IMR-90 (cell line): ENCODE measurements around the gene EXOC4. TPM values are rescaled to one million over a fixed set of nuclear protein-coding genes. Genes with fewer than 3 reads are reported as not detected.

Experiments
- ATAC-seq: fragments of 200-7000 bp; cut with Tn5 transposase; 2 replicates; pipeline ENCODE4 v1.9.1; 2020; ENCODE audit warnings: low read depth, mild to moderate bottlenecking, moderate library complexity
- BruUV-seq: library from RNA; stranded (reverse); fragments of 400-500 nt; replicated peaks from 2 replicates; lab custom pipeline; 2021; lab: Mats Ljungman, UMichigan
- CTCF ChIA-PET: fragments of 300-600 bp; formaldehyde crosslinking; extraction: SDS; loops from one replicate; lab custom pipeline; 2021; ENCODE audit warnings: antibody characterized with exemption; lab: Yijun Ruan, JAX
- POLR2A ChIA-PET: fragments of 300-600 bp; sonication (Branson Sonifier 250); formaldehyde crosslinking; loops from one replicate; lab custom pipeline; 2022; ENCODE audit warnings: antibody characterized with exemption; ENCODE audit not compliant: unreplicated experiment; lab: Charles Lee
- DNase-seq: peaks from one replicate; pipeline ENCODE4 v3.0.0; 2013
- H2AFZ ChIP-seq: replicated peaks from 2 replicates; pipeline ENCODE3; 2013; ENCODE audit warnings: low read length, mild to moderate bottlenecking; ENCODE audit not compliant: poor library complexity
- H2AK5ac ChIP-seq: 2 replicates; pipeline ENCODE4 v1.6.1; 2013; ENCODE audit warnings: low read depth, low read length, inconsistent platforms
- H2AK9ac ChIP-seq: replicated peaks from 2 replicates; pipeline ENCODE3; 2013; ENCODE audit warnings: mild to moderate bottlenecking, low read depth, low read length, moderate library complexity; ENCODE audit not compliant: poor library complexity
- H2BK120ac ChIP-seq: 2 replicates; pipeline ENCODE4 v1.6.1; 2013; ENCODE audit warnings: low read depth, low read length, inconsistent platforms
- H2BK15ac ChIP-seq: 3 replicates; pipeline ENCODE4 v1.6.1; 2013; ENCODE audit warnings: low read depth, low read length, inconsistent platforms
- H2BK20ac ChIP-seq: 2 replicates; pipeline ENCODE4 v1.6.1; 2013; ENCODE audit warnings: low read depth, mild to moderate bottlenecking, inconsistent platforms, low read length, moderate library complexity
- H2BK5ac ChIP-seq: 2 replicates; pipeline ENCODE4 v1.6.1; 2013; ENCODE audit warnings: mild to moderate bottlenecking, low read depth, low read length, inconsistent platforms; ENCODE audit not compliant: poor library complexity, severe bottlenecking
- H3K14ac ChIP-seq: replicated peaks from 2 replicates; pipeline ENCODE4 v1.6.1; 2013; ENCODE audit warnings: low read depth, low read length, inconsistent platforms
- H3K18ac ChIP-seq: 2 replicates; pipeline ENCODE4 v1.6.1; 2013; ENCODE audit warnings: low read depth, low read length, control low read depth
- H3K23ac ChIP-seq: 2 replicates; pipeline ENCODE4 v1.6.1; 2013; ENCODE audit warnings: low read depth, low read length, inconsistent platforms
- H3K27ac ChIP-seq: 2 replicates; pipeline ENCODE4 v1.5.1; 2013; ENCODE audit warnings: mild to moderate bottlenecking, control low read depth, low read length; ENCODE audit not compliant: insufficient read depth
- H3K27me3 ChIP-seq: 2 replicates; pipeline ENCODE4 v1.6.1; 2013; ENCODE audit warnings: low read length; ENCODE audit not compliant: control insufficient read depth, insufficient read depth
- H3K36me3 ChIP-seq: 2 replicates; pipeline ENCODE4 v1.6.1; 2013; ENCODE audit warnings: low read length, mixed read lengths; ENCODE audit not compliant: control insufficient read depth, insufficient read depth
- H3K4ac ChIP-seq: 2 replicates; pipeline ENCODE4 v1.6.1; 2013; ENCODE audit warnings: low read depth, low read length, inconsistent platforms
- H3K4me1 ChIP-seq: 2 replicates; pipeline ENCODE4 v1.6.1; 2013; ENCODE audit warnings: low read length, mixed read lengths; ENCODE audit not compliant: control insufficient read depth, insufficient read depth
- H3K4me2 ChIP-seq: 2 replicates; pipeline ENCODE4 v1.6.1; 2013; ENCODE audit warnings: low read depth, mild to moderate bottlenecking, control low read depth, low read length, moderate library complexity
- H3K4me3 ChIP-seq: 2 replicates; pipeline ENCODE4 v1.5.1; 2013; ENCODE audit warnings: low read depth, mild to moderate bottlenecking, control low read depth, low read length, moderate library complexity; ENCODE audit not compliant: insufficient read depth
- H3K56ac ChIP-seq: 2 replicates; pipeline ENCODE4 v1.6.1; 2013; ENCODE audit warnings: low read length, inconsistent platforms; ENCODE audit not compliant: insufficient read depth; ENCODE audit errors: extremely low read depth
- H3K79me1 ChIP-seq, 2 experiments: 2 replicates each; pipeline ENCODE4 v1.6.1; 2013; ENCODE audit warnings: low read length in 2 of 2, inconsistent platforms in 1 of 2, low read depth in 1 of 2
- H3K9ac ChIP-seq: 2 replicates; pipeline ENCODE4 v1.6.1; 2013; ENCODE audit warnings: low read depth, low read length, control low read depth
- H3K9me1 ChIP-seq: 2 replicates; pipeline ENCODE4 v1.6.1; 2013; ENCODE audit warnings: low read length, inconsistent platforms; ENCODE audit not compliant: insufficient read depth
- H3K9me3 ChIP-seq: 2 replicates; pipeline ENCODE4 v1.6.1; 2013; ENCODE audit warnings: low read length; ENCODE audit not compliant: control insufficient read depth, insufficient read depth
- H4K20me1 ChIP-seq: 2 replicates; pipeline ENCODE4 v1.6.1; 2013; ENCODE audit warnings: low read length, inconsistent platforms; ENCODE audit not compliant: insufficient read depth
- H4K5ac ChIP-seq: 2 replicates; pipeline ENCODE4 v1.6.1; 2013; ENCODE audit warnings: mild to moderate bottlenecking, low read depth, low read length, control low read depth
- H4K8ac ChIP-seq, 2 experiments: 2 replicates each; pipeline ENCODE4 v1.6.1; 2013; ENCODE audit warnings: low read depth in 2 of 2, low read length in 2 of 2, control low read depth in 1 of 2, inconsistent platforms in 1 of 2
- H4K91ac ChIP-seq: 2 replicates; pipeline ENCODE4 v1.6.1; 2013; ENCODE audit warnings: low read depth, low read length, inconsistent platforms; ENCODE audit not compliant: insufficient read depth
- MAFK ChIP-seq: IDR thresholded peaks from 2 replicates; pipeline ENCODE4 v1.6.1; 2012; ENCODE audit warnings: low read depth, low read length, improper control_type of control experiment
- RCOR1 ChIP-seq: IDR thresholded peaks from 2 replicates; pipeline ENCODE4 v1.6.1; 2012; ENCODE audit warnings: mild to moderate bottlenecking, low read length, improper control_type of control experiment; ENCODE audit not compliant: insufficient replicate concordance
- WGBS, 2 experiments: methylation state at CpG; one replicate each; pipeline versions ENCODE4 v1.1.5 to v1.1.7; 2013; ENCODE audit warnings: missing lambda C conversion rate in 2 of 2; ENCODE audit not compliant: insufficient read length in 1 of 2; ENCODE audit errors: extremely low coverage in 2 of 2; 5-methylcytosine and 5-hydroxymethylcytosine counted together
- dilution Hi-C: fragments of 300-500 bp; cut with HindIII; formaldehyde crosslinking; loops from one replicate; pipeline ENCODE4 v1.14.3; 2018; ENCODE audit warnings: low sequenced_read_pairs; ENCODE audit not compliant: unreplicated experiment
- in situ Hi-C: fragments of 300-500 bp; cut with MboI; formaldehyde crosslinking; loops from 3 replicates; pipeline ENCODE4 v1.14.3; 2019; ENCODE audit warnings: low sequenced_read_pairs, inconsistent platforms, mixed read lengths
- intact Hi-C: fragments of 100-400 bp; cut with micrococcal nuclease; formaldehyde crosslinking; loops from 2 replicates; pipeline ENCODE4 v1.10.0; 2022
- polyA plus RNA-seq, 3 experiments: library from polyadenylated mRNA; depleted of rRNA; stranded (reverse); fragments of >200 nt; gene quantifications; 2 replicates each; pipeline ENCODE4 v1.2.3, GENCODE V29; 2012; ENCODE audit warnings: low replicate concordance in 1 of 3
- total RNA-seq: library from RNA; depleted of rRNA; stranded (reverse); fragments of >200 nt; gene quantifications from 2 replicates; pipeline ENCODE4 v1.2.3, GENCODE V29; 2012

EXOC4 gene
- total and polyA plus RNA-seq, 2 of the 4 experiments (the other 2 are of a cell fraction) = 25.4 to 94.6 TPM

- H3K36me3 ChIP-seq = peaks cover 2% of the 10 kb centered on the region; the same call in 1 of the 2 replicates
- no peak overlapping the region for H4K5ac ChIP-seq
- in situ Hi-C loops = no loop called here
- no peak overlapping the region for H3K4ac ChIP-seq
- WGBS, 2 experiments = no CpG with 5 or more reads among the region's 1 CpG
- H4K91ac ChIP-seq = no peak overlapping the region
- intact Hi-C loops = no loop called here
- no peak overlapping the region for H3K56ac ChIP-seq
- H3K9me1 ChIP-seq = no peaks in the 10 kb centered on the region
- peaks cover 0 to 7% of the 10 kb centered on the region in 2 experiments; a peak in 2 of 4 replicates for H3K79me1 ChIP-seq
- H3K27ac ChIP-seq = no peak overlapping the region
- no peaks in the 10 kb centered on the region for H3K27me3 ChIP-seq
- no peak overlapping the region for H3K4me3 ChIP-seq
- dilution Hi-C loops = no loop called here
- ChIA-PET CTCF (no interaction called here), POLR2A (no interaction called here)
- no peak overlapping the region for H2BK15ac ChIP-seq
- H2BK120ac ChIP-seq = no peak overlapping the region
- no peak overlapping the region for H3K23ac ChIP-seq
- no peak overlapping the region for H2BK20ac ChIP-seq
- no TSS peak for BruUV-seq
- H2AK5ac ChIP-seq = no peak overlapping the region
- H3K14ac ChIP-seq = no peak overlapping the region
- no peaks in the 10 kb centered on the region; the same call in 1 of the 2 replicates for H3K9me3 ChIP-seq
- no peak overlapping the region for H2AFZ ChIP-seq
- no peak overlapping the region for H2BK5ac ChIP-seq
- no peak for TF ChIP-seq MAFK
- TF ChIP-seq RCOR1 = no peak
- H3K18ac ChIP-seq = no peak overlapping the region
- H3K9ac ChIP-seq = no peak overlapping the region
- no peak for DNase-seq
- no peaks in the 10 kb centered on the region for H3K4me1 ChIP-seq
- H3K4me2 ChIP-seq = no peak overlapping the region
- no peak for ATAC-seq
- H4K20me1 ChIP-seq = no peaks in the 10 kb centered on the region
- H4K8ac ChIP-seq = no peak overlapping the region
- H2AK9ac ChIP-seq = no peak overlapping the region
Observed at GRCh38 chr7:133331861-133332260, 79.0 kb downstream of the EXOC4 start.
